Activated naive CD4-positive, alpha-beta T cell treated with anti-CD3 and anti-CD28 coated beads, Interleukin-2, amount 10 ng/mL, durations not matched to agents 7 days and 5 days (primary cell): Measurements from ENCODE around the gene ARID1B.

Source experiments
- CTCF ChIA-PET: fragments of 350-600 bp; sonication (Branson Sonifier 250); formaldehyde crosslinking; loops from one replicate; lab custom pipeline; 2021; ENCODE audit warnings: antibody characterized with exemption; lab: Charles Lee
- DNase-seq: peaks from one replicate; pipeline ENCODE4 v3.0.0-alpha.2; 2020
- H3K27ac Mint-ChIP-seq: one replicate; pipeline ENCODE4 v1.8.0; 2021; ENCODE audit warnings: mild to moderate bottlenecking, moderate library complexity, mixed read lengths
- H3K27me3 Mint-ChIP-seq: one replicate; pipeline ENCODE4 v1.8.0; 2021; ENCODE audit warnings: mild to moderate bottlenecking, mixed read lengths
- H3K36me3 Mint-ChIP-seq: one replicate; pipeline ENCODE4 v1.8.0; 2021; ENCODE audit warnings: mixed read lengths
- H3K4me1 Mint-ChIP-seq: one replicate; pipeline ENCODE4 v1.8.0; 2021; ENCODE audit warnings: mixed read lengths
- H3K4me3 Mint-ChIP-seq: one replicate; pipeline ENCODE4 v1.8.0; 2021; ENCODE audit warnings: mild to moderate bottlenecking, moderate library complexity, mixed read lengths
- H3K9me3 Mint-ChIP-seq: one replicate; pipeline ENCODE4 v1.8.0; 2021; ENCODE audit warnings: mixed read lengths

The ARID1B gene

DNA sequence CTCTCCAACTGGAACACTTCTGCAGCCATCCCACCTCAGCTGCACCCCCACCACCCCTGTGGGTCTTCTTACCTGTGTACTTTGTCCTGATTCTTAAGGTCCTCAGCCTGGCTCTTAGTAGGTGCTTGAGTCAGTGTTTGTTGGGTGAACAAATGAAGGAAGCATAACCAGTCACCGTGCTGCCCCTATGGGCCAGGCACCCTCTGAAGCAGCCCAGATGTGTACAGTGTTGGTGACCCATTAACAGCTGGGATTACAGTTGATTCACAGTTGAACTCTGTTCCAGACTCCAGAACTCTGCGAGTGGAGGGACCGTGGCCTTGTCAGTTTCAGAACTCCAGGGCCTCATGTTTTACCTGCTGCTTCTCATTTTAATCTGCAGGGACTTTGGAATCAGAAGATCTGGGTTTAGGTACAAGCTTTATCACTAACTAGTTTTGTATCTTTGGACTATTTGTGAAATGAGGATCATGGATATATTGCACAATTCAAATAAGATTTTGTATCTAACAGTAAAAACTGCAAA is 342.4 kb downstream of the ARID1B start:
- Mint-ChIP-seq H3K4me3 (no peak overlapping the region), H3K9me3 (no peaks in the 10 kb centered on the region), H3K27ac (no peak overlapping the region), H3K27me3 (no peaks in the 10 kb centered on the region), H3K4me1 (peaks cover 6% of the 10 kb centered on the region), H3K36me3 (peaks cover 12% of the 10 kb centered on the region)
- DNase-seq = no peak
- CTCF ChIA-PET = no interaction called here

DNA sequence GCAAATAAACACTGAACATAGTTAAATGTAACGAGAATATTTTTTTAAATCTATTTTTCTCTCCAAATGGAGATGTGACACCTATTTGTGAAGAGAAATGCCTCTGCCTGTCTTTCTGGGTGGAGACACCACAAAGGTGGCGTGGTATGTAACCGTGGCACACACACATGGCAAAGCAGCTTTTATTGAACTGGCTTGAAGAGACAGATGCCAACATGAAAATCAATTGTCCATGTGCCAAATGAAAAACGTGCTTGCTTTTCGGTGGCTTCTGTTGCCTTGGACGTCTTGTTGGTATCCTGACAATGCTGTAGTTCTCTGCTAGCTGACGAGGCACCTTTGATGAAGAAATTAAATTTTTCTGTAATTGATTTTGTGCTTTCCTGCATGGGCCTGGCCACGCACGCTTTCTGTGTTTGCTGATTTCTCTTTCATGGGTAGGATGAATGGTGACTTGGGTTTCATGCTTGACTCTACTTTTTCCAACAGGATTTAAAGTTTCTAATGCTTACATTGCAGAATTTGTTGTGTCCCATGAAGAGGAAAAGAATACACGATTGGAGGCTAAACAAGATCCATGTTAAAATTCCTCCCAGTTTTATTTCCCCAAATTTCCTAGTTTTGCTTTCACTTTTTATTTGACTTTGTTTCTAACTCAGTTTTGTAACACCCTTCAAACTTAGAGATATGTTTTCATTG is 343.5 kb downstream of the ARID1B start:
- CTCF ChIA-PET = no interaction called here
- Mint-ChIP-seq H3K4me1 (peaks cover 8% of the 10 kb centered on the region), H3K27me3 (no peaks in the 10 kb centered on the region), H3K9me3 (no peaks in the 10 kb centered on the region), H3K36me3 (peaks cover 15% of the 10 kb centered on the region), H3K27ac (no peak overlapping the region), H3K4me3 (no peak overlapping the region)
- DNase-seq = no peak

DNA sequence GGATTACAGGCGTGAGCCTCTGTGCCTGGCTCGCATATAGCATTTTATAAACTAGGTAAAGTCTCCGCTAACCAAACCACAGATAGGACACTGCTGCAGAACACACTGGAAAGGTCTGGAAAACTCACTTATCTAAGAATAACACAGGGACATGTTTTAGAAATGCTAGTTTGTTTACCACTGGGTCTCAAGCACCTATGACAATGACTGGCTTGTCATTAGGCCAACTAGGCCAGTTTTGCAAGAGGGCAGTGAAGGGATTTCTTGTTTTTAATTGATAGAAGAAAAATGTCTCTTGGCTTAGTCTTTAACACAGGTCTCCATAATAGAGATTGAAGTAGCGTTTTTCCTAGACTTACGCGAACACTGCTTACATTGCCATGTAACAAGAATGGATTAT is 344.7 kb downstream of the ARID1B start:
- CTCF ChIA-PET = interaction anchor here (0.6 kb wide), 1 partner anchor 128 kb away, joined by 3 read pairs; no protein-coding TSS in a partner anchor
- Mint-ChIP-seq H3K4me3 (no peak overlapping the region), H3K9me3 (no peaks in the 10 kb centered on the region), H3K27me3 (no peaks in the 10 kb centered on the region), H3K36me3 (peaks cover 15% of the 10 kb centered on the region), H3K4me1 (peaks cover 8% of the 10 kb centered on the region), H3K27ac (no peak overlapping the region)
- DNase-seq = no peak

DNA sequence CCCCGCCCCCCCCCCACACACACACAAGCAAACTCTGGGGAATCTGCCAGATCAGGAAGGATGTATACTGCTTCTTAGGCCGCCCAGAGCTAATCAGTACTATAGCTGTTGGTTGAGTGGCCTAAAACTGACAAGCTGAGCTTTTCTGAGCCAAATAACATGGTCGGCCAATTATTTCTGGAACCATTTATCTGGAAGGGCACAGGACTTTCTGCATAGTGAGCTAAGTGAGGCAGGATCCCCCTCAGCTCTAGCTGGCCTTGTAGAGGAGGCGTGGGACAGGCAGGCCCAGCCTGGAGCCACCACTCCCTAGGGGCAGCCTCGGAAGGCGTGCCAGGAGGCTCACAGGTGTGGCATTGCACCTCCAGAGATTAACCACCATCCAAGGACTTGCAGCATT is 346.1 kb downstream of the ARID1B start:
- H3K27ac Mint-ChIP-seq = no peak overlapping the region
- CTCF ChIA-PET = interaction anchor here (1.4 kb wide), 1 partner anchor 19 kb away, joined by 3 read pairs; no protein-coding TSS in a partner anchor
- peaks cover 16% of the 10 kb centered on the region for H3K36me3 Mint-ChIP-seq
- no peaks in the 10 kb centered on the region for H3K9me3 Mint-ChIP-seq
- no peak overlapping the region for H3K4me3 Mint-ChIP-seq
- H3K4me1 Mint-ChIP-seq = peaks cover 8% of the 10 kb centered on the region
- H3K27me3 Mint-ChIP-seq = no peaks in the 10 kb centered on the region
- DNase-seq = no peak

DNA sequence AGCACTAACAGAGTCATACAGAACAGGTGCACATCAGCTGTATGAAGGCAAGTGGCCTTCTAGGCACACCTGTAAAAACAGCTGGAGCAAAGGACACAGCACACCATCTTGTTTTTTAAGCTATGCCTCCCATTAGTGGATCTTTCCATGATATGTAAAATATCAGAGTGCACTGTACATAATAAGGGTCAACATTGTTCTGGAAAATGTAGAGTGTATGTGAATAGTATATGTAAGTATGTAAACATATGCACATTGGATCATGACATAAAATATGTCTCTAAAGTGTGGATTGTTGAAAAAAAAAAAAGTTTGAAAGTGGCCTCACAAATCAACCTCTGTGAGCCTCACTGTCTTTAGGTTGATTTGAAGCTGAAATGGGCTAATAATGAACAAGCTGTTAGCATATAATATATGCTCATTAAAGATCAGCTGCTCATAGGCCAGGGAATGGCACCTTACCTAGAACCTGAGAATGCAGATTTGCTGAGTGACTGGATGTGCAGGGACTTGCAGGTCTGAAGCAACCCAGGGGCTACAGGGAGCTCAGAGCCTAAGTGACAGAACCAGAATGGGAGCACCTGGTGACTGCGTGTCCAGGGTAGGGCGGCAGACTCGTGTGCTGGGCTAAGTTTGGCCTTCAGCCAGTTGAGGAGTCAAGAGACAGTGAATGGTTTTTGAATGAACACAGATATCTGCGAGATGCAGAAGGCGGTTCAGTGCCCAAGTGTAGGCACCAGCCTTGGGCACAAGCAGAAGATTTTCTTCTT is 347.5 kb downstream of the ARID1B start:
- Mint-ChIP-seq H3K4me1 (peaks cover 10% of the 10 kb centered on the region), H3K9me3 (no peaks in the 10 kb centered on the region), H3K27me3 (no peaks in the 10 kb centered on the region), H3K27ac (no peak overlapping the region), H3K36me3 (peaks cover 21% of the 10 kb centered on the region), H3K4me3 (no peak overlapping the region)
- no peak for DNase-seq
- CTCF ChIA-PET = interaction anchor here (1.4 kb wide), 1 partner anchor 18 kb away, joined by 3 read pairs; no protein-coding TSS in a partner anchor

DNA sequence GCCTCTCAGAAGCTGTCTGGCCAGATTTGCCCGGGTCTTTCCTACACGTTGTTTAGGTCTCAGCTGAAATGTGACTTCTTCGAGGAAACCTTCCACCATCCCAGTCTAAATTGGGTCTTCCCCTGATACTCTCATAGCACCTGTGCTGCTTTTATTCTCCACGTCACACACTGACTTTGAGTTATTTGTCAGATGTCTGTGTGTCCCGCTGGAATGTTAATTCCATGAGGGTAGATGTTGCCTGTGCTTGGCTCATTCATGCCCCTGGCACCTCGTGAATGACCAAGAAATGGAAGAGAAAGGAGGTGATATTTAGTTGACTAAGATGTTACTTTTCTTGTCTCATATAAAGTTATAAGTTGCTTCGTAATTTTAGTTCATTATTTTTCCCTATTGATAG is 348.4 kb downstream of the ARID1B start:
- CTCF ChIA-PET = no interaction called here
- Mint-ChIP-seq H3K9me3 (no peaks in the 10 kb centered on the region), H3K4me1 (peaks cover 8% of the 10 kb centered on the region), H3K36me3 (peaks cover 21% of the 10 kb centered on the region), H3K27ac (no peak overlapping the region), H3K27me3 (no peaks in the 10 kb centered on the region), H3K4me3 (no peak overlapping the region)
- no peak for DNase-seq

DNA sequence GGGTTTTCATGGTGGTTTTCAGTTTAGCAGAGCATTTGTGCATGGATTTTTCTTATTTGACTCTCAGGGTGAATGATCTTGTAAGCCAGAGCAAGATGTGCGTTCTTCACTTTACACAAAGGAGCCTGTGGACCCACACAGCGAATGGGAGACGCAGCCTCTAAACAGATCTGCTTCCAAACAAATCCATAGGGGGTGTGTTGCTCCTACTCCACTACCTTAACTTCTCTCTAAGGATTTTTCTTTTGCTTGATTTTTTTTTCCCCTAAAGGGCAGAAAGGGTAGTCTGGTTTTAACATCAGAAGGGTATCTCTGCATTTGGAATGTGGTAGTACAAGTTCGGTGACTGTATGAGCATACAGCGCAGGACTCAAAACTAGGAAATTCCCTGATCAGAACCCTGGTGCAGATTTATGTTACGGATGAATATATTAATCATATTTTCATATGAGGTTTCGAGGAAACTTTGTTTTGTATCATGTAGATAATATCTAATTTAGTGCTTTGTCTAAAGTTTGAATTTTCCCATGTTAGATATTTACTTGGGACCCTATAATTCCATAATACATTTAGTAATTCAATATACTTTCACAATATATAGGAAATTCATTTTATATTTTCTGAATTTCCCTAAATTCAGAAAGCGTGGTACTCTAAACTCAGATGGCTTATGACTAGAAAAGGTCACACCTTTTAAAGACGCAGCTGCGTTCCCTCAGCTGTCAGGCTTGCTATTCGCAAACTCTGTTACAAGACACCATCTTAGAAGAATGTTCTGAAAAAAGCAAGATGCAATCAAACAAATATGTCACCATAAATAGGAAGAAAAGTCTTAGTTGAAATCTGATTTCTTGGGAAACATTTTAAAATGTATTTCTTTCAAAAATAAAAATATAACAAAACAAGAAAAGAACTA is 349.3 kb downstream of the ARID1B start:
- Mint-ChIP-seq H3K27ac (no peak overlapping the region), H3K36me3 (peaks cover 17% of the 10 kb centered on the region), H3K4me3 (no peak overlapping the region), H3K27me3 (no peaks in the 10 kb centered on the region), H3K4me1 (peaks cover 4% of the 10 kb centered on the region), H3K9me3 (no peaks in the 10 kb centered on the region)
- CTCF ChIA-PET = no interaction called here
- no peak for DNase-seq

DNA sequence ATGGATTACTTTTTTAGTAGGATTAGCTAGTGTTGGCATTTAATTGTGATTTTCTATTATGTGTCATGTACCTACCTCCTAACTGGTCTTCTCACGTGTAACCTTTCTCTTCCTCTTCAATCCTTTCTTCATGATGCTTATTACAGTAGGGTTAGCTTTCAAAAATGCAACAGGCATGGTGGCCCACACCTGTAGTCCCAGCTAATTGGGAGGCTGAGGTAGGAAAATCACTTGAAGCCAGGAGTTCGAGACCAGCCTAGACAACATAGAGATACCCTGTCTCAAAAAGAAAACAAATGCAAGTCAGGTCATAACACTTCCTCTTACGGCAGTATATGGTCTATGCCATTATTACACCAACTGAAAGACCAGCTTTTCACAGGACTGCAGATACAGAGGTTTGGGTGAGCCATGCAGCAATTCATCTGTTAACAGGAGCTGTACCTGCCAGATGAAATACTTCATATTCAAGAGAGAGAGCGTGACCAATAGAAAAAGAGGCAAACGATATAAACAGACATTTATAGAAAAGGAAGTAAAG is 351.1 kb downstream of the ARID1B start:
- no peak for DNase-seq
- Mint-ChIP-seq H3K27me3 (no peaks in the 10 kb centered on the region), H3K9me3 (no peaks in the 10 kb centered on the region), H3K4me1 (peaks cover 4% of the 10 kb centered on the region), H3K27ac (no peak overlapping the region), H3K36me3 (peaks cover 19% of the 10 kb centered on the region), H3K4me3 (no peak overlapping the region)
- CTCF ChIA-PET = interaction anchor here (0.6 to 0.9 kb wide), 2 partner anchors 11 to 27 kb away, joined by 3 to 5 read pairs; no protein-coding TSS in a partner anchor

DNA sequence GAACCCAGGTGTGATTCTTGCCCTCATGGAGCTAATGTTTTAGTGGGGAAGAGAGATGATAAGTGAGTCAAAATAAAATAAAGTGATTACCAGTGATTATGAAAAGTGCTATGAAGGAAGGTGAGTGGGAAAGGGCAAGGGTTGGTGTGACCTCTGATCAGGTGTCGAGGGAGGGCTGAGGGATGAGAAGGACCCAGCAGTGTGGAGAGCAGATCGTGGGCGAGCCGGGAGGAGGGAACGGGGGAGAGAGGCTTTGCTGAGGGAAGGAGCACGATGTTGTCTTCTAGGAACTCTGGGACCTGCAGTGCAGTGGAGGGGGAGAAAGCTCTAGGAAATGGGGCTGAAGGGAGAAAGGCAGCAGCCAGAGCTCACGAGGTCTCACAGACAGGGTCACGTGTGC is 354.1 kb downstream of the ARID1B start:
- no peaks in the 10 kb centered on the region for H3K9me3 Mint-ChIP-seq
- H3K4me3 Mint-ChIP-seq = no peak overlapping the region
- DNase-seq = no peak
- no peak overlapping the region for H3K27ac Mint-ChIP-seq
- peaks cover 11% of the 10 kb centered on the region for H3K4me1 Mint-ChIP-seq
- CTCF ChIA-PET = interaction anchor here (1.5 kb wide), 1 partner anchor 21 kb away, joined by 5 read pairs; no protein-coding TSS in a partner anchor
- H3K36me3 Mint-ChIP-seq = peaks cover 20% of the 10 kb centered on the region
- no peaks in the 10 kb centered on the region for H3K27me3 Mint-ChIP-seq

DNA sequence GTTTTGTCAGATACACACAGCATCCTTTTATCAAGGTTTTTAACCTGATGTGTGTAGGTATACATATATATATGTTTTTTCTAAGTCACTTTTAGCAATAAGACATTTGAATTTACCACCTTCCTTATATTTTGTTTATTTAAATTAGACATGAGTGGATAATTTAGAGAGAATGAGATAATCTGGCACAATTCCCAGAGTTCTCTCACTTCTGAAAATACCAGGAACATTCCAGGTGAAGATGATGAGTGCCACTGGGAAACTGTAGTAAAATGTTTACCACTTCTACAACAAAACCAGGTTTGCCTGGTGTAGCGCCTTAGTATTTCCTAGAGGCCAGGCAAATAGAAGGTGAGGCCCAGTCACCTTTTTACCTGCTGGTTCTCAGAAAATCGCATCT is 356.7 kb downstream of the ARID1B start:
- Mint-ChIP-seq H3K4me1 (peaks cover 11% of the 10 kb centered on the region), H3K27ac (no peak overlapping the region), H3K36me3 (peaks cover 18% of the 10 kb centered on the region), H3K9me3 (no peaks in the 10 kb centered on the region), H3K4me3 (no peak overlapping the region), H3K27me3 (no peaks in the 10 kb centered on the region)
- CTCF ChIA-PET = no interaction called here
- DNase-seq = no peak

DNA sequence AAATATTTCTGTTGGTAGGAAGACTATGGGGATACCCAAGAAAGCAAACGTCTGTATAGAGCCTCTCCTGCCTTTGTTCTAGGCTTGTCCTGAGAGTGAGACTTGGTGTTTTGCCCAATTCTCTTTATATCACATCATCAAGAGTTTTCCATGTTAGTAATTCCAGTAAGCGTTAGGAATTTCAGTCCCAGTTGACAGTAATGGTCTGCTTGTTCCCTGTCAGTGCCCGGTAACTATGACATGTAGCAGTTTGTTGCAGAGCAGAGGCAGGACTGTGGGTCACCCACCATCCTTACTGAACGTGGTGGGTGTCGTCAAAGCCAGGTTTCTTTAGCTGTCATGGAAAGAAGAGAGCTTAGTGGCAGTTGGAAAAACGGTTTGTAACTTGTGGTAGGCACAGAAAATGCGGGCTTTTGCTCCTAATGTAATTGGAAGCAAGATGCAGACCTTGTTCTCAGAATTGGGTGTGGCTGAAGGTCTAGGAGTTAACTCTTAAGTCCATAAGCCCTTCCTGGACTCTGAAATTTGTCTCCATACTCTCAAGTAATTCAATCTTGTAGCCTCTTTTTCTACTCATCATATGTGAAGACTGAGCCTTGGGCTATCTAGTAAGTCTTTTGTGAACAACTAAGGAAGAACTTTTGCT is 357.3 kb downstream of the ARID1B start:
- Mint-ChIP-seq H3K9me3 (no peaks in the 10 kb centered on the region), H3K36me3 (peaks cover 16% of the 10 kb centered on the region), H3K27me3 (no peaks in the 10 kb centered on the region), H3K27ac (peak overlapping the region; percentile 53), H3K4me3 (no peak overlapping the region), H3K4me1 (peaks cover 9% of the 10 kb centered on the region)
- CTCF ChIA-PET = no interaction called here
- no peak for DNase-seq

DNA sequence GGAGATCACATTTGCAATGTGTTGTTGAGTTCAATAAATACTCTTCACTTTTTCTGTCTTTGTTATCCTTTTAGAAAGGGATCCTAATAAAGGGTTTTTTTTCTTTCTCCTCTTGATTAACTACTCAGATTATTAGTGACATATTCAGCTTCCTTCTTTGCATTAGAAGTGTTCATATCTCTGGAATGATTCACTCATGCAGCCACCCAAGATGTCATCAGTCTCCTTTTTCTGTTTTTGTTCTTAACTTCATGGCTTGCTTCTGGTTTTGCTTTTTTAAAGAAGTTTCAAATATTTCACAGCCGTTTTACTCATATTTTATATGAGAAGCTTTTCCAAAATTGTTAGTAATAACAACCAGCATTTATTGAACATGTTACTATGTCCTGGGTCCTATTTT is 358.5 kb downstream of the ARID1B start:
- no peak for DNase-seq
- peaks cover 18% of the 10 kb centered on the region for H3K36me3 Mint-ChIP-seq
- no peaks in the 10 kb centered on the region for H3K9me3 Mint-ChIP-seq
- CTCF ChIA-PET = no interaction called here
- H3K4me1 Mint-ChIP-seq = peaks cover 9% of the 10 kb centered on the region
- no peak overlapping the region for H3K27ac Mint-ChIP-seq
- H3K27me3 Mint-ChIP-seq = no peaks in the 10 kb centered on the region
- H3K4me3 Mint-ChIP-seq = no peak overlapping the region

DNA sequence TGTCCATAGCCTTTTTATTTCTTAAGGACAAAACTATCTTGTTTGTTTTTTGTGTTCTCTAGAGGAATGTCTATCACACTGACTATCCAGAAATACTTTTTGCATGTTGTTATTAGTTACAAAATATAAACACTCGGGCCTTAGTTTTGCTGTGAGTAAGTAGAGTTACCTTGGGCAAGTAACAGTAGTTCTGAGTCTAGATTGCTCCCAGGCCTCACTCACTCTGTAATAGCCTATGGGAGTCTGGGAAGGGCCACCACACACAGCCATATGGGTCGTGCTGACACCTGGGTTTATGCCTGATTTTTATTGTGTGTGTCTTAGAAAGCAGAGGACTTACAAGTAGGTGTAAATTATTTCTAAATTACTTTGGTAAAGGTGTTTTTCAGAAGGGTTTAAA is 360.3 kb downstream of the ARID1B start:
- no peak for DNase-seq
- H3K9me3 Mint-ChIP-seq = no peaks in the 10 kb centered on the region
- no peak overlapping the region for H3K27ac Mint-ChIP-seq
- no peaks in the 10 kb centered on the region for H3K27me3 Mint-ChIP-seq
- peaks cover 20% of the 10 kb centered on the region for H3K36me3 Mint-ChIP-seq
- CTCF ChIA-PET = no interaction called here
- H3K4me1 Mint-ChIP-seq = peaks cover 9% of the 10 kb centered on the region
- no peak overlapping the region for H3K4me3 Mint-ChIP-seq
